ENCODE results near the gene JAKMIP3.

Gene JAKMIP3

GRCh38 chr10:132028706-132029105, 37.0 kb upstream of the JAKMIP3 start:
- Histone ChIP-seq H3K27ac (ENCODE audit: low read depth in 2 of 2, low read length in 2 of 2) (no peak overlapping the region), H3K36me3 (ENCODE audit: control insufficient read depth in 2 of 2, insufficient read depth in 2 of 2, low read length in 2 of 2) (no peaks in the 10 kb centered on the region), H3K4me3 (ENCODE audit: low read length in 2 of 2) (no peak overlapping the region), H3K9me3 (ENCODE audit: control insufficient read depth in 2 of 2, low read length in 2 of 2) (no peaks in the 10 kb centered on the region), H3K4me1 (ENCODE audit: control insufficient read depth in 2 of 2, insufficient read depth in 2 of 2, low read length in 2 of 2) (no peaks in the 10 kb centered on the region), H3K27me3 (ENCODE audit: control insufficient read depth in 2 of 2, insufficient read depth in 2 of 2, low read length in 2 of 2) (peaks cover 3 to 10% of the 10 kb centered on the region in 2 donors), H3K9ac (ENCODE audit: low read depth in 1 of 2, low read length in 2 of 2) (no peak overlapping the region)

GRCh38 chr10:132030898-132031463, 34.8 kb upstream of the JAKMIP3 start:
- Histone ChIP-seq H3K4me3 (ENCODE audit: low read length in 2 of 2) (no peak overlapping the region), H3K27ac (ENCODE audit: low read depth in 2 of 2, low read length in 2 of 2) (no peak overlapping the region), H3K36me3 (ENCODE audit: control insufficient read depth in 2 of 2, insufficient read depth in 2 of 2, low read length in 2 of 2) (no peaks in the 10 kb centered on the region), H3K27me3 (ENCODE audit: control insufficient read depth in 2 of 2, insufficient read depth in 2 of 2, low read length in 2 of 2) (peaks cover 16 to 22% of the 10 kb centered on the region in 2 donors), H3K9ac (ENCODE audit: low read depth in 1 of 2, low read length in 2 of 2) (no peak overlapping the region), H3K9me3 (ENCODE audit: control insufficient read depth in 2 of 2, low read length in 2 of 2) (no peaks in the 10 kb centered on the region), H3K4me1 (ENCODE audit: control insufficient read depth in 2 of 2, insufficient read depth in 2 of 2, low read length in 2 of 2) (no peaks in the 10 kb centered on the region)

GRCh38 chr10:132033632-132034031, 32.1 kb upstream of the JAKMIP3 start:
- Histone ChIP-seq H3K27ac (ENCODE audit: low read depth in 2 of 2, low read length in 2 of 2) (no peak overlapping the region), H3K4me3 (ENCODE audit: low read length in 2 of 2) (no peak overlapping the region), H3K36me3 (ENCODE audit: control insufficient read depth in 2 of 2, insufficient read depth in 2 of 2, low read length in 2 of 2) (no peaks in the 10 kb centered on the region), H3K9ac (ENCODE audit: low read depth in 1 of 2, low read length in 2 of 2) (no peak overlapping the region), H3K27me3 (ENCODE audit: control insufficient read depth in 2 of 2, insufficient read depth in 2 of 2, low read length in 2 of 2) (peaks cover 24 to 37% of the 10 kb centered on the region in 2 donors), H3K9me3 (ENCODE audit: control insufficient read depth in 2 of 2, low read length in 2 of 2) (no peaks in the 10 kb centered on the region), H3K4me1 (ENCODE audit: control insufficient read depth in 2 of 2, insufficient read depth in 2 of 2, low read length in 2 of 2) (no peaks in the 10 kb centered on the region)

- Histone ChIP-seq H3K4me3 (ENCODE audit: low read length in 2 of 2) (no peak overlapping the region), H3K27me3 (ENCODE audit: control insufficient read depth in 2 of 2, insufficient read depth in 2 of 2, low read length in 2 of 2) (peaks cover 24 to 37% of the 10 kb centered on the region in 2 donors), H3K9ac (ENCODE audit: low read depth in 1 of 2, low read length in 2 of 2) (no peak overlapping the region), H3K4me1 (ENCODE audit: control insufficient read depth in 2 of 2, insufficient read depth in 2 of 2, low read length in 2 of 2) (no peaks in the 10 kb centered on the region), H3K27ac (ENCODE audit: low read depth in 2 of 2, low read length in 2 of 2) (no peak overlapping the region), H3K9me3 (ENCODE audit: control insufficient read depth in 2 of 2, low read length in 2 of 2) (no peaks in the 10 kb centered on the region), H3K36me3 (ENCODE audit: control insufficient read depth in 2 of 2, insufficient read depth in 2 of 2, low read length in 2 of 2) (no peaks in the 10 kb centered on the region)
Observed at GRCh38 chr10:132035476-132035875, 30.3 kb upstream of the JAKMIP3 start.

- H3K4me1 ChIP-seq (ENCODE audit: control insufficient read depth in 2 of 2, insufficient read depth in 2 of 2, low read length in 2 of 2) = no peaks in the 10 kb centered on the region
- H3K36me3 ChIP-seq (ENCODE audit: control insufficient read depth in 2 of 2, insufficient read depth in 2 of 2, low read length in 2 of 2) = no peaks in the 10 kb centered on the region
- no peaks in the 10 kb centered on the region for H3K9me3 ChIP-seq (ENCODE audit: control insufficient read depth in 2 of 2, low read length in 2 of 2)
- no peak overlapping the region for H3K9ac ChIP-seq (ENCODE audit: low read depth in 1 of 2, low read length in 2 of 2)
- H3K4me3 ChIP-seq (ENCODE audit: low read length in 2 of 2) = peak overlapping the region in 1 of 2 donors; percentile 23
- H3K27me3 ChIP-seq (ENCODE audit: control insufficient read depth in 2 of 2, insufficient read depth in 2 of 2, low read length in 2 of 2) = peaks cover 24 to 37% of the 10 kb centered on the region in 2 donors
- no peak overlapping the region for H3K27ac ChIP-seq (ENCODE audit: low read depth in 2 of 2, low read length in 2 of 2)
Observed at GRCh38 chr10:132036153-132036886, 29.4 kb upstream of the JAKMIP3 start.

GRCh38 chr10:132036887-132037675, 28.7 kb upstream of the JAKMIP3 start:
- no peaks in the 10 kb centered on the region for H3K4me1 ChIP-seq (ENCODE audit: control insufficient read depth in 2 of 2, insufficient read depth in 2 of 2, low read length in 2 of 2)
- H3K9me3 ChIP-seq (ENCODE audit: control insufficient read depth in 2 of 2, low read length in 2 of 2) = no peaks in the 10 kb centered on the region
- H3K4me3 ChIP-seq (ENCODE audit: low read length in 2 of 2) = no peak overlapping the region
- H3K9ac ChIP-seq (ENCODE audit: low read depth in 1 of 2, low read length in 2 of 2) = no peak overlapping the region
- no peak overlapping the region for H3K27ac ChIP-seq (ENCODE audit: low read depth in 2 of 2, low read length in 2 of 2)
- peaks cover 24 to 33% of the 10 kb centered on the region in 2 donors for H3K27me3 ChIP-seq (ENCODE audit: control insufficient read depth in 2 of 2, insufficient read depth in 2 of 2, low read length in 2 of 2)
- H3K36me3 ChIP-seq (ENCODE audit: control insufficient read depth in 2 of 2, insufficient read depth in 2 of 2, low read length in 2 of 2) = no peaks in the 10 kb centered on the region

- H3K4me3 ChIP-seq (ENCODE audit: low read length in 2 of 2) = no peak overlapping the region
- H3K9ac ChIP-seq (ENCODE audit: low read depth in 1 of 2, low read length in 2 of 2) = no peak overlapping the region
- H3K27ac ChIP-seq (ENCODE audit: low read depth in 2 of 2, low read length in 2 of 2) = no peak overlapping the region
- peaks cover 21 to 33% of the 10 kb centered on the region in 2 donors for H3K27me3 ChIP-seq (ENCODE audit: control insufficient read depth in 2 of 2, insufficient read depth in 2 of 2, low read length in 2 of 2)
- H3K4me1 ChIP-seq (ENCODE audit: control insufficient read depth in 2 of 2, insufficient read depth in 2 of 2, low read length in 2 of 2) = no peaks in the 10 kb centered on the region
- no peaks in the 10 kb centered on the region for H3K36me3 ChIP-seq (ENCODE audit: control insufficient read depth in 2 of 2, insufficient read depth in 2 of 2, low read length in 2 of 2)
- no peaks in the 10 kb centered on the region for H3K9me3 ChIP-seq (ENCODE audit: control insufficient read depth in 2 of 2, low read length in 2 of 2)
Observed at GRCh38 chr10:132037676-132037975, 28.1 kb upstream of the JAKMIP3 start.

GRCh38 chr10:132039371-132039770, 26.4 kb upstream of the JAKMIP3 start:
- no peak overlapping the region for H3K27ac ChIP-seq (ENCODE audit: low read depth in 2 of 2, low read length in 2 of 2)
- H3K4me1 ChIP-seq (ENCODE audit: control insufficient read depth in 2 of 2, insufficient read depth in 2 of 2, low read length in 2 of 2) = no peaks in the 10 kb centered on the region
- H3K9ac ChIP-seq (ENCODE audit: low read depth in 1 of 2, low read length in 2 of 2) = no peak overlapping the region
- H3K36me3 ChIP-seq (ENCODE audit: control insufficient read depth in 2 of 2, insufficient read depth in 2 of 2, low read length in 2 of 2) = no peaks in the 10 kb centered on the region
- H3K9me3 ChIP-seq (ENCODE audit: control insufficient read depth in 2 of 2, low read length in 2 of 2) = no peaks in the 10 kb centered on the region
- H3K27me3 ChIP-seq (ENCODE audit: control insufficient read depth in 2 of 2, insufficient read depth in 2 of 2, low read length in 2 of 2) = peaks cover 25 to 36% of the 10 kb centered on the region in 2 donors
- no peak overlapping the region for H3K4me3 ChIP-seq (ENCODE audit: low read length in 2 of 2)

- H3K27me3 ChIP-seq (ENCODE audit: control insufficient read depth in 2 of 2, insufficient read depth in 2 of 2, low read length in 2 of 2) = peaks cover 20 to 31% of the 10 kb centered on the region in 2 donors
- no peaks in the 10 kb centered on the region for H3K9me3 ChIP-seq (ENCODE audit: control insufficient read depth in 2 of 2, low read length in 2 of 2)
- no peaks in the 10 kb centered on the region for H3K4me1 ChIP-seq (ENCODE audit: control insufficient read depth in 2 of 2, insufficient read depth in 2 of 2, low read length in 2 of 2)
- H3K36me3 ChIP-seq (ENCODE audit: control insufficient read depth in 2 of 2, insufficient read depth in 2 of 2, low read length in 2 of 2) = no peaks in the 10 kb centered on the region
- H3K9ac ChIP-seq (ENCODE audit: low read depth in 1 of 2, low read length in 2 of 2) = no peak overlapping the region
- H3K4me3 ChIP-seq (ENCODE audit: low read length in 2 of 2) = no peak overlapping the region
- H3K27ac ChIP-seq (ENCODE audit: low read depth in 2 of 2, low read length in 2 of 2) = no peak overlapping the region
Observed at GRCh38 chr10:132040046-132040445, 25.7 kb upstream of the JAKMIP3 start.

- no peak overlapping the region for H3K9ac ChIP-seq (ENCODE audit: low read depth in 1 of 2, low read length in 2 of 2)
- no peaks in the 10 kb centered on the region for H3K36me3 ChIP-seq (ENCODE audit: control insufficient read depth in 2 of 2, insufficient read depth in 2 of 2, low read length in 2 of 2)
- peaks cover 12 to 22% of the 10 kb centered on the region in 2 donors for H3K27me3 ChIP-seq (ENCODE audit: control insufficient read depth in 2 of 2, insufficient read depth in 2 of 2, low read length in 2 of 2)
- H3K4me1 ChIP-seq (ENCODE audit: control insufficient read depth in 2 of 2, insufficient read depth in 2 of 2, low read length in 2 of 2) = no peaks in the 10 kb centered on the region
- no peak overlapping the region for H3K27ac ChIP-seq (ENCODE audit: low read depth in 2 of 2, low read length in 2 of 2)
- H3K4me3 ChIP-seq (ENCODE audit: low read length in 2 of 2) = no peak overlapping the region
- no peaks in the 10 kb centered on the region for H3K9me3 ChIP-seq (ENCODE audit: control insufficient read depth in 2 of 2, low read length in 2 of 2)
Observed at GRCh38 chr10:132041340-132041739, 24.4 kb upstream of the JAKMIP3 start.

Data from mucosa of rectum (tissue), 2 donors.